Esophagus muscularis mucosa (tissue), 4 donors: ENCODE data around the gene SRA1. TPM values are rescaled to one million over a fixed set of nuclear protein-coding genes. Genes with fewer than 3 reads are reported as not detected.

ENCODE experiments used
- DNase-seq: peaks from one replicate; pipeline ENCODE4 v3.0.0-alpha.2; 2017; ENCODE audit errors: extremely low spot score
- H3K27ac ChIP-seq, 4 donors: fragments of 200-600 bp; sonication (generic); replicated peaks in 1 of 4; 1 replicate in 3 of 4; 2 replicates in 1 of 4; pipeline ENCODE4 v1.5.1; 2016 to 2019; ENCODE audit warnings: mild to moderate bottlenecking in 1 of 4
- H3K27me3 ChIP-seq, 4 donors: fragments of 200-600 bp; sonication (generic); one replicate each; pipeline versions ENCODE4 v1.5.1 to v1.6.0; 2016 to 2019
- H3K36me3 ChIP-seq, 4 donors: fragments of 200-600 bp; sonication (generic); one replicate each; pipeline ENCODE4 v1.5.1; 2016 to 2019
- H3K4me1 ChIP-seq, 4 donors: fragments of 200-600 bp; sonication (generic); one replicate each; pipeline ENCODE4 v1.5.1; 2016 to 2019
- H3K4me3 ChIP-seq, 4 donors: fragments of 200-600 bp; sonication (generic); 1 replicate in 2 of 4; 2 replicates in 2 of 4; pipeline ENCODE4 v1.5.1; 2016 to 2019; ENCODE audit warnings: mild to moderate bottlenecking in 4 of 4, moderate library complexity in 1 of 4
- H3K9me3 ChIP-seq, 4 donors: fragments of 200-600 bp; sonication (generic); 1 replicate in 3 of 4; 2 replicates in 1 of 4; pipeline ENCODE4 v1.5.1; 2016 to 2019
- CTCF ChIP-seq, 3 experiments: fragments of 200-600 bp in 2 of 3; fragments of 450-650 bp in 1 of 3; sonication (generic) in 2 of 3; IDR thresholded peaks; one replicate each; pipeline ENCODE4 v1.5.1; 2017 to 2019; ENCODE audit warnings: antibody characterized with exemption in 3 of 3, mild to moderate bottlenecking in 2 of 3, moderate library complexity in 1 of 3
- EP300 ChIP-seq: sonication (generic); formaldehyde crosslinking; IDR thresholded peaks from one replicate; pipeline ENCODE4 v1.6.1; 2017; ENCODE audit warnings: antibody characterized with exemption
- POLR2A ChIP-seq: fragments of 450-650 bp; IDR thresholded peaks from one replicate; pipeline ENCODE4 v1.6.1; 2017; ENCODE audit warnings: antibody characterized with exemption, moderate library complexity, mild to moderate bottlenecking, low read depth
- POLR2AphosphoS5 ChIP-seq, 2 donors: sonication (generic); formaldehyde crosslinking; IDR thresholded peaks; one replicate each; pipeline ENCODE4 v1.6.1; 2017; ENCODE audit warnings: antibody characterized with exemption in 2 of 2
- WGBS: methylation state at CpG from one replicate; pipeline ENCODE4 v1.1.5; 2018; 5-methylcytosine and 5-hydroxymethylcytosine counted together
- intact Hi-C: fragments of 100-400 bp; cut with DNase I; formaldehyde crosslinking; loops from one replicate; pipeline ENCODE4 v1.15.1; 2023
- total RNA-seq, 4 donors: library from RNA; depleted of rRNA; stranded (reverse); fragments of >200 nt; gene quantifications; one replicate each; pipeline versions ENCODE4 v1.1.0 to v1.2.1, GENCODE V29; 2016

SRA1 gene
- total RNA-seq, 4 donors from 2014 or later, result 17.4 to 29.2 (median 24.7) TPM

GRCh38 chr5:140546851-140547507 is 10.3 kb downstream of the SRA1 start:
- Histone ChIP-seq H3K27ac (peak overlapping the region; percentile 93 to 98 (median 96)), H3K27me3 (no peaks in the 10 kb centered on the region), H3K36me3 (peaks cover 8 to 62% (median 56%) of the 10 kb centered on the region in 4 donors), H3K4me1 (peaks cover 43 to 48% (median 45%) of the 10 kb centered on the region in 4 donors), H3K9me3 (no peaks in the 10 kb centered on the region), H3K4me3 (peak overlapping the region; percentile 60 to 67 (median 63))
- intact Hi-C loops, result no loop called here
- TF ChIP-seq POLR2A (no peak), EP300 (no peak), CTCF (IDR thresholded peaks at IDR 0.05) (no peak), POLR2AphosphoS5 (IDR thresholded peaks at IDR 0.05) (no peak)
- peak; percentile 82 for DNase-seq
- 56% methylated on average over 7 of the region's 13 CpGs for WGBS

DNA sequence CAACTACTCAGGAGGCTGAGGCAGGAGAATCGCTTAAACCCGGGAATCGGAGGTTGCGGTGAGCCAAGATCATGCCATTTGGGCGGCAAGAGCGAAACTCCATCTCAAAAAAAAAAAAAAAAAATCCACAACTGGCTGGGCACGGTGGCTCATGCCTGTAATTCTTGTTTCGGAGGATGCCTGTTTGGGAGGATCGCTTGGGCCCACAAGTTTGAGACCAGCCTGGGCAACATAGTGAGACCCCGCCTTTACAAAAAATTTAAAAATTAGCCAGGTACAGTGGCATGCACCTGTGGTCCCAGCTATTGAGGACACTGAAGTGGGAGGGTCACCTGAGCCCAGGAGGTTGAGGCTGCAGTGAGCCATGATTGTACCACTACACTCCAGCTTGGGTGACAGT is 11.7 kb downstream of the SRA1 start:
- TF ChIP-seq EP300 (no peak), CTCF (IDR thresholded peaks at IDR 0.05) (no peak), POLR2A (no peak), POLR2AphosphoS5 (IDR thresholded peaks at IDR 0.05) (no peak)
- peak overlapping the region in 1 of 4 donors; percentile 98 for H3K27ac ChIP-seq
- H3K4me3 ChIP-seq, result no peak overlapping the region
- peaks cover 16 to 62% (median 56%) of the 10 kb centered on the region in 4 donors for H3K36me3 ChIP-seq
- peaks cover 42 to 44% (median 43%) of the 10 kb centered on the region in 4 donors for H3K4me1 ChIP-seq
- peak; percentile 29 for DNase-seq
- WGBS, result 97% methylated on average over 10 of the region's 10 CpGs
- no peaks in the 10 kb centered on the region for H3K9me3 ChIP-seq
- intact Hi-C loops, result no loop called here
- H3K27me3 ChIP-seq, result no peaks in the 10 kb centered on the region

GRCh38 chr5:140544986-140545385 is 12.3 kb downstream of the SRA1 start:
- Histone ChIP-seq H3K27ac (no peak overlapping the region), H3K36me3 (peaks cover 22 to 62% (median 56%) of the 10 kb centered on the region in 4 donors), H3K4me3 (no peak overlapping the region), H3K9me3 (no peaks in the 10 kb centered on the region), H3K27me3 (no peaks in the 10 kb centered on the region), H3K4me1 (peaks cover 36 to 38% (median 37%) of the 10 kb centered on the region in 4 donors)
- TF ChIP-seq CTCF (IDR thresholded peaks at IDR 0.05) (no peak), POLR2AphosphoS5 (IDR thresholded peaks at IDR 0.05) (no peak), EP300 (no peak), POLR2A (no peak)
- WGBS, result 97% methylated on average over 7 of the region's 7 CpGs
- DNase-seq, result peak; percentile 57
- intact Hi-C loops, result no loop called here

DNA sequence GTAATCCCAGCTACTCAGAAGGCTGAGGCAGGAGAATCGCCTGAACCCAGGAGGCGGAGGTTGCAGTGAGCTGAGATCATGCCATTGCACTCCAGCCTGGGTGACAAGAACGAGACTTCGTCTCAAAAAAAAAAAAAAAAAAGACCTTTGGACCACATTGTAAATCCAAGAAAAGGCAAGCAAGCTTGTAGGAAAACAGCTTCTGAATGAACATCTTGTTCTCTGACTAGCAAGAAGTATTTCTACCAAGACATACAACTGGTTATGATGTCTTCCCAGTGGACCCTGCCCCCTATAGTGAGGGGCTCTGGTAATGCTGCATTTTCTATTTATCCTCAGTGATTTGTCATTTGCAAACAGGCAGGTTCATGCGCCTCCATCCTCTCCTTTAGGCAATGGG is 14.3 kb downstream of the SRA1 start:
- Histone ChIP-seq H3K36me3 (peaks cover 42 to 74% (median 71%) of the 10 kb centered on the region in 4 donors), H3K4me3 (no peak overlapping the region), H3K27me3 (no peaks in the 10 kb centered on the region), H3K4me1 (peaks cover 16 to 18% (median 17%) of the 10 kb centered on the region in 4 donors), H3K27ac (no peak overlapping the region), H3K9me3 (no peaks in the 10 kb centered on the region)
- intact Hi-C loops, result no loop called here
- 93% methylated on average over 5 of the region's 5 CpGs for WGBS
- peak; percentile 19 for DNase-seq
- no peak for TF ChIP-seq POLR2AphosphoS5 (IDR thresholded peaks at IDR 0.05)
- no peak for TF ChIP-seq POLR2A
- no peak for TF ChIP-seq CTCF (IDR thresholded peaks at IDR 0.05)
- TF ChIP-seq EP300, result no peak
